ENCODE data around the gene OLFML1. TPM values are rescaled to one million over a fixed set of nuclear protein-coding genes. Genes with fewer than 3 reads are reported as not detected.
A peak's percentile ranks its signal among the peaks of the same experiment; 100 is the strongest.

The OLFML1 gene
- total RNA-seq, 1 donor from 2014 or later: 6.5 TPM

- intact Hi-C loops (cut with DNase I): no loop called here
- DNase-seq: no peak
- peak; percentile 42 for ATAC-seq (ENCODE audit: poor library complexity)
Observed at GRCh38 chr11:7523416-7524210, 38.3 kb downstream of the OLFML1 start.

DNA sequence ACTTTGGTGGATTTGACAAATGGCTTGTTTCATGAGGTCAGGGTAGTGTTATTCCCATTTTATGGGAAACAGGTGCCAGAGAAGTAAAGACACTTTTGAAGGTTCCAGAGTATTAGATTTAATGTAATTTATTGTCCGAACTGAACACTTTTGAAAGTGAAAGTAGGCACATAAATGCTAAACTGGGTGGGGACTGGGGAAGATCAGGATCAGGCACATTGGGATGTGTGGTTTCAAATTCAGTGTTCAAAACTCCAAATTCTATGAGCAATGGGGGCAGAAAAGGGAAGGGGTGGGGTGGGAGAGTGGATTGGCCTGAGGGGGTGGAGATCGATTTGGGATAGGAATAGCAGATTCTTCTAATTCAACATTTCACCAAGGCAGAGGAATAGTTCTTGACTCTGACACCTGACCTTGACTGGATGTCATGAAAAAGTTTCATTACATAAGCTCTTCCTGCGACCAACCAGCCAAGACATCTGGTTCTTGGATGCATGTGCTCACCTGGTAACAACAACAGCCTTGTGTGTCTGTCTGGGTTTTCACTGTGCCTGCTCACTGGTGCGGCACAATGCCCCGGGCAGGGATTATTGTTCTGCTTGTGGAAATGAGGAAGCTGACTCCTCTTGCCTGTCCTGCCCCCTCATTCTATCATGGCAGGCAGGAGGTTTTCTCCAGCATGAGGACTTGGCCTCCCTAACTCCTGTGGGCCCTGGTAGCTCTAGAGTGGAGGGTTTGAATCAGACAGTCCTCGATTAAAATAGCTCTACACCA, 39.3 kb downstream of the OLFML1 start:
- ATAC-seq (ENCODE audit: poor library complexity) (no peak), DNase-seq (no peak)
- intact Hi-C loops (cut with DNase I): no loop called here

GRCh38 chr11:7525424-7525823, 40.1 kb downstream of the OLFML1 start:
- intact Hi-C loops (cut with DNase I): no loop called here
- DNase-seq (no peak), ATAC-seq (ENCODE audit: poor library complexity) (no peak)

DNA sequence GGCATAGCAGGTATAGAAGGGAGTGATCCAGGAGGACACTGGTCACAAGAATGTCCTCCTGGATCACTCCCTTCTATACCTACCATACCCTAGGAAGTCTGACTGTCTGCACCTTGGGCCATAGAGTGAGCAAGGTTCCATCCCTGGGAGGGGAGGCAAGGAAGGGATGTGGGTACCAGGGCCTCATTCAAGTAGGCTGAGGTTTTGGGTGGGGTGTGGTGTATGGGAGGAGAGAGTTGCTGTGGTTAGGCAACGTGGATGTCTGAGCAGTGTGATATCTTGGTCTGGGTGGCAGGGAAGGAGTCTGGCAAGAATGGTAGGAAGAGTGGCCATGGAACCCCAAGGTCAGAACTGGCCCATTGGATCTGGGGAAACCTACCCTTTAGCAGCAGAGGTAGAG, 41.7 kb downstream of the OLFML1 start:
- DNase-seq: no peak
- ATAC-seq (ENCODE audit: poor library complexity): no peak
- intact Hi-C loops (cut with DNase I): no loop called here

DNA sequence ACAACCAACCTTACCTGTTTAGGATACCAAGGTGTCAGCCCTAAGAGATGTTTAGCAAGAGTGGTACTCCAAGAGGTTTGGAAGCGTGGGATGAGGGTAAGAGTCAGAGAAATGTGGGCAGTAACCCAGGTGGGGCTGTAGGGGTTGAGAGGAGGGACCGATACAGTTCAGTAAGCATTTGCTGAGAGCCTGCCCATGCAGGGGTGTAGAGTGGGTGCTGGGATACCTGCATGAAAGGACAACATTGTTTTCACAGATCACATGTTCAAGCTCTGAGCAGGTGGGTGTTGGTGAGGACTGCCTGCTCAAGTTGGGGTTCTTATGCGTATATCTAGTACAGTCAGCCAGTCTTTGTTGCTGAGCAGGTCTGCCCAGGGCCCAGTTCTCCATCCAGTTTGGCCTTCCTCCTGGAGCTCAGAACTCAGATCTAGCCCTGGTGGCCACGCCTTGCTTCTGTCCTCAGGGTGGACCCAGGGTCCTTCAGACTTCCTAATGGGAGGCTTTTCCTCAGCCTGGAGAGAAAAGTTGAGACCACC, 43.3 kb downstream of the OLFML1 start:
- ATAC-seq (ENCODE audit: poor library complexity) (no peak), DNase-seq (no peak)
- intact Hi-C loops (cut with DNase I): no loop called here

DNA sequence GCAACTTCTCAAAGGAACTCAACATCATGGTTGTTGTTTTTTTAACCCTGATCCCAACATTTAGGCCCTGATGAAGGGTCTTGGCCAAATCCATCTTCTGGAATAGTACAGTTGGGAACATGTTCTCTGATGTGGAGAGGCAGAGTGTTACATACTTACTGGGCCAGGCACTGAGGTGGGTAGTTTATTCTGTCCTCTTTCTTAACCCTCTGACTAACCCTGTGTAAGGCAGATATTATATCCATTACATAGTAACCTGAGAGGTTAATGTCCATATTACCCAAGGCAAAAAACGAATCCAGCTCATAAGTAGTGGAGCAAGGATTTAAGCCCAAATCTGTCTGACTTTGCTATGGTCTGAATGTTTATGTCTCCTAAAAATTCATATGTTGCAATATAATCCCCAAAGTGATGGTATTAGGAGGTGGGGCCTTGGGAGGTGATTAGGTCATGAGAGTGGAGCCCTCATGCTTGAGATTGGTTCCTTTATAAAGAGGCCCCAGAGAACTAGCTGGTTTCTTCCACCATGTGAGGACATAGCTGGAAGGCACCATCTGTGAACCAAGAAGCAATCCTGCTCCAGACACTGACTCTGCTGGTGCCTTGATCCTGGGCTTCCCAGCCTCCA, 44.8 kb downstream of the OLFML1 start:
- intact Hi-C loops (cut with DNase I): no loop called here
- ATAC-seq (ENCODE audit: poor library complexity): no peak
- no peak for DNase-seq

- no peak for DNase-seq
- intact Hi-C loops (cut with DNase I): no loop called here
- no peak for ATAC-seq (ENCODE audit: poor library complexity)
Observed at GRCh38 chr11:7531011-7531410, 45.7 kb downstream of the OLFML1 start.

DNA sequence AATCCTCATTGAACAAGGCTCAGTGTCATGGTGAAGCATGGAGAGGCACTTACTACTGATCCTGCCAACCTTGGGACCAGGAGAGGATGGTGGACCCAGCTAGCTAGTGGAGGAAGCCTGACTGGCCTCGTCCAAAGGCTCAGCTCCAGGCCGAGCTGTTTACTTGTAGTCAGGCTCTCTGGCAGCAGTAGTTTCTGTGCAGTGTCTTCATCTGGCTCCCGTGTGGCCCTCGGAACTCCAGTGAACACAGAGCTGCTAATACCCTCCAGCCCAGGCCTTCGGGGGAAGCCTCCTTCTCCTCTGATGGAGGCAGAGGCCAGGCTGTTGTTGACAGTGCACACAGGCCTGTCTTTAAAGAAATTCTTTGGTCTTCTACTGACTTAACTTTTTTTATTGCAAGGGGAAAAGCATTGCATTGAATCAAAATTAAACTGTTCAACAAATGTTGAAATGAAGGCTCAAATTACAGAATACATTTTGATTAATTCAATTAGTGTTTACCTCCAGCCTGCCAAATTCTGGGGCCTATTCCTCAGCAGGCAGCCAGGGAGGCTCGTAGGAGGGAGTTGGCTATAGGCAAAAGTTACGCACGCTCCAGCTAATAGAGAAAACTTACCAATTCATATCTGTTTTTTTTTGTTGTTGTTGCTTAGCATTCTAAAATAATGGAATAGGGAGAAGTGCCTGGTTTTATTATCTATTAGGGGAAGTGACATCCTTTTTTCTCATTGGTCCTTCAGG, 47.3 kb downstream of the OLFML1 start:
- DNase-seq: no peak
- no peak for ATAC-seq (ENCODE audit: poor library complexity)
- intact Hi-C loops (cut with DNase I): no loop called here

- ATAC-seq (ENCODE audit: poor library complexity) (no peak), DNase-seq (no peak)
- intact Hi-C loops (cut with DNase I): no loop called here
Observed at GRCh38 chr11:7533199-7534041, 48.1 kb downstream of the OLFML1 start.

DNA sequence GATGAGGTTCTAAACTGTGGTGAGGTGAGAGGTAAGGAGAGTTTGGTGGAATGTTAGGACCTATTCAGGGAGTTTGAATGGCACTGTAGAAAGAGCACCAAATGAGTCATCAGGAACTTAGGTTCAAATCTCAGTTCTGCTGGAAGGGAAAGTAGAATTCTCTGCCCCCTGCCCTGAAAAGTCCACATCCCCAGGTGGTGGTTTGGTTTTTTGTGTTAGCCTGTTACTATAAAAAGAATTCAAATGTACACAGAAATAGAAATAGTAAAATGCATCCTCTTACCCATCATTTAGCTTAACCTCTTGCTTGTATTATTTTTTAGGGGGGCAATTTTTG, 48.7 kb downstream of the OLFML1 start:
- ATAC-seq (ENCODE audit: poor library complexity) (no peak), DNase-seq (no peak)
- intact Hi-C loops (cut with DNase I): no loop called here

- DNase-seq (no peak), ATAC-seq (ENCODE audit: poor library complexity) (peak; percentile 32)
- intact Hi-C loops (cut with DNase I): no loop called here
Observed at GRCh38 chr11:7536100-7536499, 50.8 kb downstream of the OLFML1 start.

DNA sequence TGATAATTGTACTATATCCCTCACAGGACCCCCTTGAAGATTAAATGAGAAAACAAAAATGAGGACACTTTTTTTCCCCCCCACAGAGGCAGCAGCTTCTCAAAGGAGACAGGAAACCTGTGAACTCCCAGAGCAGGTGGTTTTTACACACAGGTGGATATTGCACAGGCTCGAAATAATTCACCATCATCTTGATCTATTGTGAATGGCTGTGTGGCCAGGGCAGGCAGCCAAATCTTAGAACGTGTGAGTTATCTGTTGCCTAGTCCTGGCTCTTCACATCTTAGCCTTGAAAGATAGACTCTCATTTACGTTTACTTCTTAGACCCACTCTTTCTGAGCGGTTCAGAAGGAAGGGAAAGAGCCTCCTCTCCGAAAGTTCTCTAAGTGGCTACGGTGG, 52.0 kb downstream of the OLFML1 start:
- DNase-seq: no peak
- intact Hi-C loops (cut with DNase I): no loop called here
- no peak for ATAC-seq (ENCODE audit: poor library complexity)

DNA sequence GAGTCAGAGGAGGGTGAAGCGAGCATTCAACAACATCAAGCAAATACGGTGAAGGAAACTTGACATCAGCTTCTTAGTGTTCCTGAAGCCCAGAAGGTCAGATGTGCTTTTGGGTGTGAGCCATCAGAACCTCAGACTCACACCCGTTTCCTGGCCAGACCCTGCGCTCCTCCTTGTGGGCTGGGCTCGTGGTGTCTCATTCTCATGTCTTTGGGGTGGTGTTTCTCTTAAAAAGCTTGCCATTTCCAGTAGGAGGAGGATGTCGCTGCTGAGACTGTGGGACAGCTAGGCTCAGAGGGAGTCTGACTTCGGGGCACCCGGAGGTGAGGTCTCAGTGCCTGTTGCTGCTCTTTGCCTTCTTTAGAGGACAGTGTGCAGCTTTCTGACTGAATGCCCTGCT, 52.7 kb downstream of the OLFML1 start:
- ATAC-seq (ENCODE audit: poor library complexity) (peak; percentile 56), DNase-seq (peak; percentile 56)
- intact Hi-C loops (cut with DNase I): no loop called here

DNA sequence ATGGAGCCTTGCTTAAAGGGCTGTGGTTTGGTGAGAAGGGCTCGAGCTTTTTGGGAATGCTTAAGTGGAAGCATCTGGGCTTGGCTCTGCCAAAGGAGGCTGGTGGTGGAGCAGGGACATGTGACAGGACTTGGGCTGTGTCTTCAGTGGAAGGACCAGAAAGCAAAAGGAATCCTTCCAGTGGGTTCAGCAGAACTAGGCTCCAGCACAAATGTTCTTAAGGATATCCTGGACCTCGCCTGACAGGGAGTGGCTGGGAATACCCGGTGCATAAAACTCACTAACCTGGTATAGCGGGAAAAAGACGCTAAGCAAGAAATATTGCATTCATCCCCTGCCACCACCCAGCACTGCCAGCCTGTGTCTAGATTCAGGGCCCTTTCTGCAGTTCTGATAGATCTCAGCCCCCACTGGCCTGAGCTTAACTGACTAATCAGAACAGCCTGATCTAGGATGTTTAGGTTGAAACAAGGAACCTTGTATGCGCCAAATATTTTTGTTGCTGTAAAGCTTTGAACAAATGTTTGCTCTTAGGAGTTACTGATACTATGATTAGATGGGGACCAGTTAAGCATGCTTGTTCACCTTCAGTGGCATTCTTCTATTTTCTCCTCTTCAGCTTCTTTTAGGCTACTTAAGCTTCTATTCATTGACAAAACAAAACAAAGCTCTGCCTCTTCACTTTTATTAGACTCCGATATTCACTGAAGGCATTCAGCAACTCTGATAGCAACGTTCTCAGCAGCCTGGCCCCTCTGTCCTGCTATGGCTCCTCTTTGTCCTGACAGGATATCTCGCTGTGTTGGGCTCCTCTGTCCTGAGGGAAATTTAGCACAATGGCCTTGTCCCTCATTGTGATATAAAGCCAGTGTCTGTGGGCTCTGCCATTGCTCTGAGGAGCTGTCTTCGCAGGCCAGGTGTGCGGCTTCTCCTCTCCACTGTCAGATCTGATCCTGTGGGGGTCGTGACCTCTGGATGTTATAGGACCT, 53.5 kb downstream of the OLFML1 start:
- DNase-seq: no peak
- no peak for ATAC-seq (ENCODE audit: poor library complexity)
- intact Hi-C loops (cut with DNase I): no loop called here

GRCh38 chr11:7540830-7541555, 55.7 kb downstream of the OLFML1 start:
- DNase-seq (no peak), ATAC-seq (ENCODE audit: poor library complexity) (no peak)
- intact Hi-C loops (cut with DNase I): no loop called here

DNA sequence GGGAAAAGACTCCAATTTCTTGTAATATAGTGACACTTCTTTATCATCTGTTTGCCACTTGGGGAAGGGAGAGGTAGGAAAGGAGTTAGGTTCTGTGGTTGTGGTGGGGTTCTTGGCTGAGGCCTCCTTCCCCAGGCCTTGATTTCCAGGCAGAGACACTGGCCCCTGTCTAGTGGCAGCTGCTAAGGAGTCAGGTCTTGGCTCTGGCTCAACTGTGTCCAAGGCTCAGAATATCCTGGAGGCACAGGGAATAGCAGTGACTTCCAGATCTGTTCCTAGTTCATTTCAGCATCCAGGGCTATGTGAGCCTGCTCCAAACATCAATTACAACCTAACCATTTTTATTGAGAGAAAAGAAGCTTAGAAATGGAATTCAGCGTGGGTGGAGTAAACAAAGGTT, 58.0 kb downstream of the OLFML1 start:
- ATAC-seq (ENCODE audit: poor library complexity): peak; percentile 77
- DNase-seq: no peak
- intact Hi-C loops (cut with DNase I): no loop called here
